Stimulated activated CD8-positive, alpha-beta memory T cell treated with anti-CD3 and anti-CD28 coated beads, Interleukin-7, amount 100 ng/mL, for 1 hour (primary cell): ENCODE data around the gene NRK.
"Not testable (repeated sequence)": the region's sequence is repeated elsewhere in the genome, so short reads cannot be mapped to it uniquely, and the experiment has no call there.

Source experiments
- DNase-seq, 2 donors: peaks; one replicate each; pipeline ENCODE4 v3.0.0-alpha.2; 2020; ENCODE audit warnings: low read depth in 2 of 2

Gene NRK

DNA sequence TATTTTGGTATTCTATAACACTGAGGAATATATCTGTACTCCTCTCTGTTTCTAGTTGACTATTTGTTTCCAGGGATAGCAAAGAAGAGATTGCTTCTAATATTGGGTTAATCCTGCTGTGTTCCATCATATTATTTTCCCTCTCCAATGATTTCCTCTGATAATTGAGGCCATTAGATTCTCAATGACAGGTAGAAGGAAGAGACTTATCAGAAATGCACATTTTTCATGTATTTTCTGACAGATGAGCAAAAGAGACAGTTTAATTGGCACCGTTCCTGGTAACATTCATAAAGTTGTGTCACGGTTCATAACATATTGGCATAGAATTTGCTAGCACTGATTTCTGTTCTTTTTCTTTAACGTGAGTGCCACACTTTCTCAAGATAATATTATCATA is 58.2 kb downstream of the NRK start:
- DNase-seq: no peak

DNA sequence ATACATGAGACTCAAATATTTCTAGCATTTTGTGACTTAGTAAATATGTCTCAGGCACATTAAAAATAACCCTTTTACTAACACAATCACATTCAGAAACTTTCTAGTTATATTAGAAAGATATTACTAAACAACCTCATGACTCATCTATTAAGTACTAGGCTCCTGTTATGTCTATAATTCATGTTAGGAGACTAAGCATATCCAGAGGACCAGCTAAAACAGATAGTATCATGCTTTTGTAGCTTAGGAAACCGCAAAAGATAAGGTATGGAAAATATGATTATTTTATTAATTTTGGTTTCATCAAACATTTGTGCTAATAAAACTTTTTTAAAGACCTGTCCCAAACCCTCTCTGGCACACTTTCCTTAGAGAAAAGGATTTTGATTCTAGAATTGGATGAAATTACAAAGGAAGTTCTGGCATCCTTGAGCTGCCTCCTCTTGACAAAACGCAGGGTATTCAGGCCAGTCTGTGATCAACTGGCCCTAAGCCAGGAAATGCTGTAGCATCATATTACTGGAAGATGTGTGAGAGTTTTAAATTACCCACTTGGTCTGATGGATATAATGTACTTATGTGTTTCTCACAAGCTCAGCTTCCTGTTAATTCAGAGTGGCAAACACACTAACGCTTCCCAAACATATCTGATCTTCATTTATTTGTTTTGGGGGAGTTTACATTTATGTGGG is 60.4 kb downstream of the NRK start:
- DNase-seq: no peak

DNA sequence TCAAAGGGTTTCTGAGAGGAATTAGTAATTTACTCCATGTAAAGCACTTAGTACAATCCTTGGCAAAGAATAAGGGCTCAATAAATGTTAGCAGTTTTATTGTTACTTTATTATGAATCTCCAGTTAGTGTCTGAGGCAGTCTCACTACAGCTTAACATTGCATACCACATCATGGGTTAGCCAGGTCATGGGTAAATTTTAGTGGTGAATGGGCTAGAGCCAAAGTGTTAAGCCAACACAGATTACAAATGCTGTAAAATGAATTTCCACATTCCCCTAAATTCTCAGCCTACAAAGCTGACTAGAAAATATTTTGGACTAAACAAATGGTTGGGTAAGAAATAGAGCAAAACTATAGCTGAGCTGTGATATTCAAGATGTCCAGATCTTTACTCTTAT is 72.4 kb downstream of the NRK start:
- no peak for DNase-seq

DNA sequence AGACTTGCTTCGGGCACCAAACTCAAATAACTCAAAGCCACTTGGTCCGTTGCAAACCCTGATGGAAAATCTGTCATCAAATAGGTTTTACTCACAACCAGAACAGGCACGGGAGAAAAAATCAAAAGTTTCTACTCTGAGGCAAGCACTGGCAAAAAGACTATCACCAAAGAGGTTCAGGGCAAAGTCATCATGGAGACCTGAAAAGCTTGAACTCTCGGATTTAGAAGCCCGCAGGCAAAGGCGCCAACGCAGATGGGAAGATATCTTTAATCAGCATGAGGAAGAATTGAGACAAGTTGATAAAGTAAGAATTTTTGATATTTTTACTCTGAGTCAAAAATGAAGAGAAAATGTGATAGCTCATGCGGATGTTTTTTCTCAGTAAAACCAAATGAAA is 87.2 kb downstream of the NRK start:
- DNase-seq: no peak

DNA sequence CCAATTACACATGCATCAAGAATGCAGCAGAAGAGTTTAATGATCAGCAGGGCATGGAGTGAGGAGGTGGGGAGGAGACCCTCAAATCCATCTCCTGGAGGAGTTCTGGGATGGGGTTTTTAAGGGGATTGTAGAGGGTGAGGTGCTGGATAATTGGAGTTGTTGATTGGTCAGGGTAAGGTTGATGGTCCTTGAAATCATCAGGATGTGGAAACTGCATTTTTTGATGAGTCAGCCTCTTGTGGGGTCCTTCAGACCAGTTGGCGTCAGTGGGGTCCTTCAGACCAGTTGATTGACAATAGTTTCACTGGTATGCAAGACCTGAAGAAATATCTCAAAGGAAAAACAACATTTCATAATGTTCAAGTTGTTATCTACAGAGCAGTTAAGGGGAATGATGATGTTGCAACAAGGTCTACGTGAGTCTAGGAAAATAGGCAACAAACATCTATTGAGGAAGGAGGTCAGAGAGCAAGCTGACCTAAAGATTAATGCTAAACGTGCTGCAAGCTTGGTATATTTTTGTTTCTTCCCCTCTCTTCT is 88.3 kb downstream of the NRK start:
- DNase-seq: no peak

DNA sequence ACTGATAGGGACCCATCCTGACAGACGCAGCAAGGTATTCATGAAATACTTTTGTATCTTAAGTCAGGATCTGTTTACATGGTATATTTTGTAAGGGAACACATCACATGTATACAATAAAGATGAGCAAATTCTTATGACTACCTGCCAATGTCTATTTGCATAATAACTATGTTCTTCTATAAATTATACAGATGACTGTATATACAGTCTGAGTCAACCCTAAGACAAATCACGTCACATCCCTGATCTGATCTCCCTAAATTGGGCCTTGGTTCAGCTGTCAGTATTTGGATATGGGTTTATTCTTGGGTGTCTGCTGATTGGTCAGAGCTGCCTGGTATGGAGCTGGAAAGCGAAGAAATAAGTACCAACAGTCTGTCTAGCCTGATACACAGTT is 122.9 kb downstream of the NRK start:
- DNase-seq: no peak

DNA sequence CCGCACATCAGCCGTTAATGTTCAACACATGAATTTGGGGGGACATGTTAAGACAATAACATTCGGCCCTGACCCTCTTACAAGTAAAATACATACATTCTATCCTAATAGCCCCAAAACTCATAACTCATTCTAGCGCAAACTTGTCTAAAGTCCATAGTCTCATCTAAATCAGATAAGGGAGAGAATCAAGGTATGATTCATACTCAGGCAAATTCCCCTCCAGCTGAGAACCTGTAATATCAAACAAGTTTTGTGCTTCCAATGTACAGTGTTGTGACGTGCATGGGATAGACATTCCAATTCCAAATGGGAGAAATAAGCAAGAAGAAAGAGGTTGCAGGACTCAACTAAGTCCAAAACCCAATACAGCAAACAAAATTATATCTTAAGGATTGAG is 147.1 kb downstream of the NRK start:
- no peak for DNase-seq

DNA sequence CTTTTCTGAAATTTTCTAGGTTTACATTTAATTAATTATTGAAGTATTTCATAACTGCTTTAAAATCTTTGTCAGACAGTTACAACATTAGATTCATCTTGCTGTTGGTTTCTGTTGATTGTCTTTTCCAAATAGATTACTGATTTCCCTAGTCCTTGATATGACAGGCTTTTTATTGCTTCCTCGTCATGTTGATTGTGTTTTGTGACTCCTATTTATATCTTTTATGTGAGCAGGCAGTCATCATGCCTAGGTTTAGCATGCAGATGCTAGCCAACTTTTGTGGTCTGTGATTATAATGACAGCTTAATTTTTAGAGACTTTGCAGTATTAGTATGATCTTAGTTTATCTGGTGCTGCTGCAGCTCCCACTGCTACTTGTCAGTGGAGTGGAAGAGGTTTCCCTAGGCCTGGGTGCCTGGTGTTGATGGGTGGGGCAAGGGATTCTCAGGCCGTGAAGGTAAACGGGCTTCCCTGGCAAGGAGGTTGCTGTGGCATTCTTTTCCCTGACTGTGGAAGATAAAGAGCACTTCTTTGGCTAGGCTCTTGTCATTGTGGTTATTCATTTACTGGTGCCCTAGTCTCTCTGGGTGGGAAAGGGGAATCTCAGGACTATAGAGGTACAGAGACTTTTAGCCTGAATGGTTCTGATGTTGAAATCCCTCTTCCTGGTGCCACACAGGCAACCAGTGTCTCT is 150.5 kb downstream of the NRK start:
- DNase-seq: no peak

DNA sequence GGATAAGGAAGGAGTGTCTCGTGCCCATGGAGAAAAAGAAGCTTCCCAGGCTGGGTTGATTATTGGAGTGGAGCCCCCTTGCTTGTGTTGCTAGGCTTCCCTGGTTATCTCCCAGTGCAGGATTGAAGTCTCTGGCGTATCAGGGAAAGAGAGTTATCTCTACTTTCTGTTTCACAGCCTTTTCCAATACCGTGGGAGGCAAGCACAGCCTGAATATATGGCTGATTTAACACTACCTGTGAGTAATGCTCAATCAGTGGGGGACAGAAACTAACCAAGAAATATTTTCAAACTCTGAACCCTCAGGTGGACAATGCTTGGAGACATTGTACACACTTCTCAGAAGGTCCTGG is 151.0 kb downstream of the NRK start:
- no peak for DNase-seq

DNA sequence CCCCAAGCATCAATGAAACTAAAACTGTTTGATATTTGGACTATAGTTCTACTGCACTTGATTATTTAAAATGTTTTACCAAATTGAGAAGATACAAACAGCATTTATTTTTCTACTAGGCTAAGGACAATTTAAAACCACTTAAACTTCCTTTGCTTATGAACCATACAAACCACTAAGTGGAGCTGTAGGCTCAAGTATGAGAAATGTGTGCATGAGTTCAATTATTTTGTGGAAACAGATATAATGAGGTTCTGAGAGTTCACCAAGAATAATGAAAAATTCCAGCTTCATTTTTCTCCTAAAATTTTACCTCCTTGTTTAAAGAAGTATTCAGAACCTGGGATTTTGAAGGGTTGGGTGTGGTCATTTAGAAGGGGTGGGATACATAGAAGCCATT is 153.0 kb downstream of the NRK start:
- DNase-seq: no peak

DNA sequence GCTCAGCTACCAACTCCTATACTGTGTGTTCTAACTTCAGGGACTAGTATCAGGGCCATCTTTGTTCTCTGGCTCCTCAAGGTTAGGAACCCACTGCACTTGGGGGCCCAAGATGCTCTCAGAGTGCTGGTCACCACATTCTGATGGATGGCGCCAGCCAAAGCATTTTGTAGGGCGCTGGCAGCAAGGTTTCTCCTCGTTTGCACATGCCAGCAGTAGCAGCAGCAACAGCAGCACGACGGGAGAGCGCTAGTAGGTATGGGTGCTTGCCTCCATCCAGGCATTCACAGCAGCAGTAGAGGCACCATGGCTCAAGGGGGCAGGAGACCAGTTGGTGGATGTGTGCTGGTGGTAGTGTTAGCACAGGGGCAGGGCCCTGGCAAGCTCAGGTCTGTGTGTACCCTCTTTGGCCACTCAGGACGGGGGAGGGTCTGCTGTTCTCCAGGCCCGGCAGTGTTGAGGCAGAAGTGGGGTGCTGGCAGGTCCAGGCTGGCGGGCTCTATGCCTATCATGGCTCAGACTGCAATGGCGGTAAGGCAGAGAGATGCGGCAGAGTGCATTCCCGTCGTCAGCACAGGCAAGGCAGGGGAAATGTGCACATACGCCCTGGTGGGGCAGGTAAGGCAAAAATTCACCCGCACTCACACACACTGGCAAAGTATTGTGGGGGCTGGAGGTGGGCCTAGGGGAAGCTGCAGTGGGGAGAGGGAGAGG is 159.6 kb downstream of the NRK start:
- no peak for DNase-seq

DNA sequence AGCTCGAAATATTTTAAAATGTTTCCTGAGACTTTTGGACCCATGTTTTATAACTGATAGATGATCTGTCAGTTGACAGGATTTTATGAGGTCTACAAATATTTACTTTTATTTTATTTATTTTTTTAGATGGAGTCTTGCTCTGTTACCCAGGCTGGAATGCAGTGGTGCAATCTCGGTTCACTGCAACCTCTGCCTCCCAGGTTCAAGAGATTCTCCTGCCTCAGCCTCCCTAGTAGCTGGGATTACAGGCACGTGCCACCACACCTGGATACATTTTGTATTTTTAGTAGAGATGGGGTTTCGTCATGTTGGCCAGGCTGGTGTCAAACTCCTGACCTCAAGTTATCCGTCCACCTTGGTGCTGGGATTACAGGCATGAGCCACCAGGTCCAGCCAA is 166.1 kb downstream of the NRK start:
- not testable (repeated sequence) for DNase-seq

DNA sequence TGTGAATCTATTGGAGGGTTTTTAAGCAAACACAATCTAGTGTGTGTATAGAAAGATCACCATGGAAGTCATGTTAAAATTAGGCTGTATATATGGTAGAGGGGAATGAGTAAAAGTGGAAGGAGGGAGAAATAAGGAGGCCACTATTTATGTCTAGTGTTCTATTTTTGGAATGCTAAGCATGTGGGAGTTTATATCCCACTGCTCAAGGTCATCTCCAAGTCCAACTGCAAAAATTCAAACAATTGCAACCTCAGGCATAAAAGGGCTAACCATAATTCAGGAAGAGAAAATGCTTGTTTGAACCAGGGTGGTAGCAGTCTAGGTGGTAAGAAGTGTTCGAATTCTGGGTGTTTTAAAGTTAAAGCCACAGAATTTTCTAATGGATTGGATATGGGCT is 177.0 kb downstream of the NRK start:
- no peak for DNase-seq

DNA sequence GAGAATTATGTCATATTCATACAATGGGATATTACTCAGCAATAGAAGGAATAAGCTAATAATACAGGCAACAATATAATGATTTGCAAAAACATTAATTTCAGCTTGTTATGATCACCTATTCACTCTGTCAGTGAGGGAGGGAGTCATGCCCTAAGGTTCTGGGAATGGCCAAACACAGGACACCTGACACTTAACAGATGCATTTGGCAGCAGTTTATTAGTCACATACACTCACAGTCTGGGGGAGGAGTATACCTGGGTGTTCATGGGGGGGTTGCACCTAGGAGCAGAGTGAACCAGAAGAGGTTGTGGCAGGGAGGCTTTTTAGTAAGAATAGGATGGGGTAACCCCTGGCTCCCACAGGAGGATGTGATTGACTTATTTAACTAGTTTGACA is 177.9 kb downstream of the NRK start:
- no peak for DNase-seq

DNA sequence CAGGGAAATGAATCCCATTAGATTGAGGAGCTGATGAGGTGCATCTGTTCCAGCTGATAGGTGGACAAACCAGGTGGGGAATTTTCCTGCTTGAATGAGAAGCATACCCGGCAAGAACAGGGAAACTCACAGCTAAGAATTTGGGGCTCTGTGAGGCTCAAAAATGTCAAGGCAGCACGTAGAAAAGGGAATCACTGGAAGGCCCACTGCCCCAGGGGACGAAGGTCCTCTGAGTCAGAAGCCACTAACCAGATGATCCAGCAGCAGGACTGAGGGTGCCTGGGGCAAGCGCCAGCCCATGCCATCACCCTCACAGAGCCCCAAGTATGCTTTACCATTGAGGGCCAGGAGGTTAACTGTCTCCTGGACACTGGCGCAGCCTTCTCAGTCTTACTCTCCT is 178.3 kb downstream of the NRK start:
- DNase-seq: not testable (repeated sequence)

DNA sequence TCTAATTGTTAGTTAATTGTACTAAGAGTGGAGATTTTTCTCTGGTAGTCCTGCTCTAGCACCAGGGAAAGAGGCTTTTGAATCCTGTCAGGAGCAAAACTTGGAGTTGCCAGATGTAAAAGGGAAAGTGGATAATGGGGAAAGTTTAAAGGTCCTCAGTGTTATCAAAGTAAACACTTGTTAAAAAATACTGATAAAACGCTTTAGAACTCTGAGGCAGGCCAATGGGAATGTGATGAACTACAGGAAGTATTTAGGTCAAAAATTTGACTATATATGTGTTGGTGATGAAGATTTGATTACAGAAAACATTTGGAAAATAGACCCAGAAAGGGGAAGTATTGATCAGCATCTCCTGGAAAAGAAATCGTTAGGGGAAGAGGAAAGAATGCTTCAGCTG is 183.3 kb downstream of the NRK start:
- DNase-seq: no peak

DNA sequence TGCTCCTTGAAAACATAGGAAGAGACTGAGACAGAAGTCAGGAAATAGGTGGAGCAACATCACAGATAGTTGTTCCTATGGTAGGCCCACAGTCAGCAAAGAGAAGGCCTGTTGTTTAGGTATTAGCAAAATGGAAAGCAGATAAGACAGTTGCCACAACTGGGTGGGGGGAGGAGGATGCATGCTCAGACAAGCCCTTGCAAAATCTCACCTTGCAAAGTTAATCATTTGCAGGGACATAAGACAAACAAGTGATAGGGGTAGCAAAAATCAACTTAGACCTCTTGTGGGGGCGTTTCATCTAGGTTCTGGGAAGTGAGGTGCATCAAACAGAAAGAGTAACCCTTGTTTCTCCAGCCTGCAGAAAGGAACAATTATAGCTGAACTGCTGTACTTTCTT is 185.5 kb downstream of the NRK start:
- no peak for DNase-seq
